A673 (cell line): ENCODE measurements around the gene SYT14. TPM values are rescaled to one million over a fixed set of nuclear protein-coding genes. Genes with fewer than 3 reads are reported as not detected.
"Not testable (repeated sequence)": the region's sequence is repeated elsewhere in the genome, so short reads cannot be mapped to it uniquely, and the experiment has no call there.

Source experiments
- BruUV-seq: library from RNA; stranded (reverse); fragments of 400-500 nt; replicated peaks from 2 replicates; lab custom pipeline; 2021; lab: Mats Ljungman, UMichigan
- CTCF ChIA-PET: fragments of 300-600 bp; sonication (Branson Sonifier 250); formaldehyde crosslinking; loops from one replicate; lab custom pipeline; 2022; ENCODE audit warnings: antibody characterized with exemption; lab: Charles Lee
- POLR2A ChIA-PET: fragments of 300-600 bp; sonication (Branson Sonifier 250); formaldehyde crosslinking; loops from one replicate; lab custom pipeline; 2022; ENCODE audit warnings: antibody characterized with exemption; ENCODE audit not compliant: low non-redundant PET; lab: Charles Lee
- DNase-seq: peaks from one replicate; pipeline ENCODE4 v3.0.0-alpha.2; 2015; ENCODE audit warnings: low spot score
- H3K27ac ChIP-seq: fragments of 200-600 bp; sonication (generic); 2 replicates; pipeline ENCODE4 v1.5.1; 2016; ENCODE audit warnings: mixed run types, low read depth, mild to moderate bottlenecking, mixed read lengths, antibody characterized with exemption, low read length; ENCODE audit not compliant: poor library complexity, severe bottlenecking
- H3K27me3 ChIP-seq: fragments of 200-600 bp; sonication (generic); replicated peaks from 2 replicates; pipeline ENCODE4 v1.6.1; 2017; ENCODE audit warnings: mixed run types, low read depth, mild to moderate bottlenecking, mixed read lengths, antibody characterized with exemption, low read length; ENCODE audit not compliant: insufficient read depth, poor library complexity
- H3K36me3 ChIP-seq: fragments of 200-600 bp; sonication (generic); 2 replicates; pipeline ENCODE4 v1.6.1; 2016; ENCODE audit warnings: mixed run types, mild to moderate bottlenecking, mixed read lengths, antibody characterized with exemption, low read length; ENCODE audit not compliant: insufficient read depth, poor library complexity, severe bottlenecking
- H3K4me1 ChIP-seq: fragments of 200-600 bp; sonication (generic); 2 replicates; pipeline ENCODE4 v1.6.1; 2017; ENCODE audit warnings: mixed run types, mild to moderate bottlenecking, mixed read lengths, antibody characterized with exemption, low read length; ENCODE audit not compliant: insufficient read depth, poor library complexity, severe bottlenecking
- H3K4me3 ChIP-seq: fragments of 200-600 bp; sonication (generic); 2 replicates; pipeline ENCODE4 v1.5.1; 2016; ENCODE audit warnings: low read depth, mixed run types, mild to moderate bottlenecking, mixed read lengths, low read length; ENCODE audit not compliant: poor library complexity, severe bottlenecking
- H3K9me3 ChIP-seq: fragments of 200-600 bp; sonication (generic); 2 replicates; pipeline ENCODE4 v1.6.1; 2016; ENCODE audit warnings: mixed run types, low read depth, mild to moderate bottlenecking, mixed read lengths, antibody characterized with exemption, low read length; ENCODE audit not compliant: poor library complexity, severe bottlenecking
- EZH2 ChIP-seq: fragments of 200-600 bp; sonication (generic); IDR thresholded peaks from 2 replicates; pipeline ENCODE4 v1.6.1; 2017; ENCODE audit warnings: borderline replicate concordance, low read depth, mild to moderate bottlenecking, mixed read lengths, antibody characterized with exemption, low read length; ENCODE audit not compliant: poor library complexity, severe bottlenecking
- intact Hi-C: fragments of 100-400 bp; cut with micrococcal nuclease; formaldehyde crosslinking; loops from one replicate; pipeline ENCODE4 v1.10.0; 2022; ENCODE audit not compliant: unreplicated experiment
- total RNA-seq: library from RNA; stranded (reverse); gene quantifications from 2 replicates; pipeline ENCODE4 v1.2.3, GENCODE V29; 2021
- TF ChIP-seq, protein P1 (sequence below): fragments of 300-800, 200-600 bp; sonication (generic); conservative IDR thresholded peaks from 2 replicates; pipeline ENCODE4 v1.5.1; 2017; ENCODE audit warnings: low read depth, mild to moderate bottlenecking, antibody characterized with exemption, low read length, moderate library complexity, mixed read lengths

SYT14 gene
- total RNA-seq, 1 experiment from 2014 or later: 22.4 TPM

DNA sequence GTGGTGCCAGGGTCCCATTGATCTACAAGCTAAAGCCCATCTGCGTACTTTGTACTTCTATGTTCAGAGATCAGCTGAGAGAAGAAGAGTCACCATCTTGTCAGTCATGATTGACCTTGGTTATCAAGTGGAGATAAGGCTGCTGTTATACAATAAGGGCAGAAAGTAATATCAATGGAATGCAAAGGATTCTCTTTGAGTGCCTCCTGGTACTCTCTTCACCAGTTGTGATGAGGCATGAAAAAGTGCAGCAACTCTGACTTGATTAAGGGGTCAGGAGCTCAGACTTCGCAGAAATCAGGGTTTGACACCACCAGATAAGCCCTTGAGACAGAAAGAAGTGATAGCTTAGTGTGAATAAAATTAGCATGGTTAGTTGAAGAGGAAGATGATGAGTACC lies 25.7 kb upstream of the SYT14 start:
- no peak overlapping the region for H3K27ac ChIP-seq
- TF ChIP-seq, protein P1, sequence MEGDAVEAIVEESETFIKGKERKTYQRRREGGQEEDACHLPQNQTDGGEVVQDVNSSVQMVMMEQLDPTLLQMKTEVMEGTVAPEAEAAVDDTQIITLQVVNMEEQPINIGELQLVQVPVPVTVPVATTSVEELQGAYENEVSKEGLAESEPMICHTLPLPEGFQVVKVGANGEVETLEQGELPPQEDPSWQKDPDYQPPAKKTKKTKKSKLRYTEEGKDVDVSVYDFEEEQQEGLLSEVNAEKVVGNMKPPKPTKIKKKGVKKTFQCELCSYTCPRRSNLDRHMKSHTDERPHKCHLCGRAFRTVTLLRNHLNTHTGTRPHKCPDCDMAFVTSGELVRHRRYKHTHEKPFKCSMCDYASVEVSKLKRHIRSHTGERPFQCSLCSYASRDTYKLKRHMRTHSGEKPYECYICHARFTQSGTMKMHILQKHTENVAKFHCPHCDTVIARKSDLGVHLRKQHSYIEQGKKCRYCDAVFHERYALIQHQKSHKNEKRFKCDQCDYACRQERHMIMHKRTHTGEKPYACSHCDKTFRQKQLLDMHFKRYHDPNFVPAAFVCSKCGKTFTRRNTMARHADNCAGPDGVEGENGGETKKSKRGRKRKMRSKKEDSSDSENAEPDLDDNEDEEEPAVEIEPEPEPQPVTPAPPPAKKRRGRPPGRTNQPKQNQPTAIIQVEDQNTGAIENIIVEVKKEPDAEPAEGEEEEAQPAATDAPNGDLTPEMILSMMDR: no peak
- no peak for TF ChIP-seq EZH2
- no peaks in the 10 kb centered on the region for H3K9me3 ChIP-seq
- ChIA-PET POLR2A (no interaction called here), CTCF (no interaction called here)
- no peaks in the 10 kb centered on the region for H3K27me3 ChIP-seq
- peaks cover 17% of the 10 kb centered on the region for H3K4me1 ChIP-seq
- intact Hi-C loops: no loop called here
- no peak for DNase-seq
- H3K36me3 ChIP-seq: no peaks in the 10 kb centered on the region
- H3K4me3 ChIP-seq: no peak overlapping the region
- no TSS peak for BruUV-seq

DNA sequence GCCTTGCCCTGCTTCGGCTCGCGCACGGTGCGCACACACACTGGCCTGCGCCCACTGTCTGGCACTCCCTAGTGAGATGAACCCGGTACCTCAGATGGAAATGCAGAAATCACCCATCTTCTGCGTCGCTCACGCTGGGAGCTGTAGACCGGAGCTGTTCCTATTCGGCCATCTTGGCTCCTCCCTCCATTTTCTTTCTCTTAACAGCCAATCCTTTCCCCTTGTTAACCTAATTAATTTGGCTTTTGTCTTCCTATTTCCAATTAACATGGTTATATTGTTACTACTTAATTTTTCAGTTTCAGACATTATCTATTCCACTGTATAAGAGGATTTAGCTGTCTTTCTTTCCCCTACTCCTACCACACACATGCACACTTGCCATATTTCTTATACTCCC lies 18.4 kb upstream of the SYT14 start:
- POLR2A ChIA-PET: interaction anchor here (0.7 kb wide), 1 partner anchor 97 kb away, joined by 3 read pairs; no protein-coding TSS in a partner anchor
- H3K27me3 ChIP-seq, H3K4me3 ChIP-seq, intact Hi-C loops, H3K27ac ChIP-seq, H3K4me1 ChIP-seq, H3K36me3 ChIP-seq, BruUV-seq, H3K9me3 ChIP-seq, CTCF ChIA-PET, DNase-seq: not testable (repeated sequence)

DNA sequence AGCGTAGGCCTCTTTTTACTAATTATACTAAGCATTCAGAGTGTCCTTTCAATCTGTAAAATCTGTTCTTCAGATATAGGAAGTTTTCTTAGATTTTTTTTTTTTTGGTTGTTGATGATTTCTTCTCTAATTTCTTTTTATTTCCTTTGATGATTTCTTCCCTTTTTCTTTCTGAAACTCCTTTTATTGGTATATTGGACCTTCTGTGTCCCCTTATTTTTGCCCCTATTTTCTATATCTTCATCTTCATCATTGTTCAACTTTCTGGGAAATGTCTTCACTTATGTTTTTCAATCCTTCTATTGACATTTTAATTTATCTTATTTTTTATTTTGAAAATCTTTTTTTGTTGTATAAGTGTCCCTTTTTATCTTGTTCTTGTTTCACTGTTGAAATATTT lies 17.2 kb upstream of the SYT14 start:
- ChIA-PET POLR2A (no interaction called here), CTCF (no interaction called here)
- intact Hi-C loops: no loop called here
- TF ChIP-seq, protein P1: no peak
- no peak for TF ChIP-seq EZH2
- no peak overlapping the region for H3K4me3 ChIP-seq
- peaks cover 16% of the 10 kb centered on the region for H3K4me1 ChIP-seq
- BruUV-seq: no TSS peak
- no peaks in the 10 kb centered on the region for H3K27me3 ChIP-seq
- no peak for DNase-seq
- no peaks in the 10 kb centered on the region for H3K36me3 ChIP-seq
- H3K27ac ChIP-seq: no peak overlapping the region
- no peaks in the 10 kb centered on the region for H3K9me3 ChIP-seq

DNA sequence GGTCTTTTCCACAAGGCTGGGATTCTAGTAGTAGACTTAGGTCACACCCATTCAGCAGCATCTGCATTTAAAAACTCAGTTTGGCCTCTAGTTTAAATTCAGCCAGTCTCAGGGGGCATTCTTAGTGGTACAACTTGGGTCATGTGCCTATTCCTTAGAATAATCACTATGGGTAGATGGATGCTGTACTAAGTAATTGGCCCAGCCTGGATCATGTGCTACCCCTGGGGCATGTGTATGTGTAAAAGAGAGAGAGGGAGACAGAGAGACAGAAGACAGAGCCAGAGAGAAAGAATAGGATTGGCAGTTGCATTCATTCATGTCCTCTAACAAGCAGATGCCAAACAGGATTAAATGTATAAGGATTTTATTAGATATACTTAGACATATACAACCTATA lies 13.6 kb upstream of the SYT14 start:
- Histone ChIP-seq H3K4me1 (peaks cover 31% of the 10 kb centered on the region), H3K36me3 (no peaks in the 10 kb centered on the region), H3K27ac (no peak overlapping the region), H3K9me3 (no peaks in the 10 kb centered on the region), H3K27me3 (no peaks in the 10 kb centered on the region), H3K4me3 (no peak overlapping the region)
- POLR2A ChIA-PET: interaction anchor here (0.7 kb wide), 1 partner anchor 39 kb away, joined by 3 read pairs; no protein-coding TSS in a partner anchor
- CTCF ChIA-PET: no interaction called here
- no peak for DNase-seq
- intact Hi-C loops: no loop called here
- BruUV-seq: no TSS peak
- TF ChIP-seq, protein P1: no peak
